H1 (cell line): ENCODE results near the gene MTF2. TPM values are rescaled to one million over a fixed set of nuclear protein-coding genes. Genes with fewer than 3 reads are reported as not detected.

Source experiments
- CTCF ChIA-PET: fragments of 300-600 bp; sonication (Branson Sonifier 250); formaldehyde crosslinking; loops from one replicate; lab custom pipeline; 2021; ENCODE audit not compliant: partially characterized antibody; lab: Charles Lee
- POLR2A ChIA-PET: fragments of 300-600 bp; sonication (Branson Sonifier 250); formaldehyde crosslinking; loops from one replicate; lab custom pipeline; 2021; ENCODE audit warnings: inconsistent platforms; ENCODE audit not compliant: partially characterized antibody; lab: Charles Lee
- DNase-seq, 2 experiments: peaks; one replicate each; pipeline versions ENCODE4 v3.0.0 to v3.0.0-alpha.2; 2010 to 2022; ENCODE audit warnings: low spot score in 2 of 2, low read depth in 1 of 2, mixed read lengths in 1 of 2
- FAIRE-seq: peaks from 2 replicates; lab custom pipeline; 2011; peaks lifted over from hg19 to GRCh38; lab: Jason Lieb, UNC
- H2AFZ ChIP-seq: 2 replicates; pipeline ENCODE4 v1.8.1; 2012; ENCODE audit warnings: low read length, inconsistent platforms
- H2AK5ac ChIP-seq: 2 replicates; pipeline ENCODE4 v1.6.1; 2013; ENCODE audit warnings: low read depth, low read length
- H2BK120ac ChIP-seq: replicated peaks from 2 replicates; pipeline ENCODE3; 2013; ENCODE audit warnings: low read depth, low read length, inconsistent platforms
- H2BK12ac ChIP-seq: 2 replicates; pipeline ENCODE4 v1.6.1; 2013; ENCODE audit warnings: low read depth, low read length
- H2BK15ac ChIP-seq: 2 replicates; pipeline ENCODE4 v1.6.1; 2013; ENCODE audit warnings: low read length
- H2BK20ac ChIP-seq: 2 replicates; pipeline ENCODE4 v1.6.1; 2013; ENCODE audit warnings: low read length
- H2BK5ac ChIP-seq: 2 replicates; pipeline ENCODE4 v1.6.1; 2013; ENCODE audit warnings: low read depth, low read length
- H3K14ac ChIP-seq: 2 replicates; pipeline ENCODE4 v1.6.1; 2013; ENCODE audit warnings: inconsistent platforms; ENCODE audit not compliant: insufficient read length
- H3K18ac ChIP-seq: 2 replicates; pipeline ENCODE4 v1.6.1; 2013; ENCODE audit warnings: low read length; ENCODE audit errors: extremely low read depth
- H3K23ac ChIP-seq: 2 replicates; pipeline ENCODE4 v1.6.1; 2013; ENCODE audit warnings: inconsistent platforms; ENCODE audit not compliant: insufficient read length
- H3K23me2 ChIP-seq: 2 replicates; pipeline ENCODE4 v1.6.1; 2013; ENCODE audit warnings: low read depth, low read length
- H3K27ac ChIP-seq: 2 replicates; pipeline ENCODE4 v1.6.1; 2011; ENCODE audit warnings: low read depth, low read length, inconsistent platforms
- H3K27me3 ChIP-seq, 4 experiments: replicated peaks in 1 of 4; 1 replicate in 1 of 4; 2 replicates in 3 of 4; pipeline versions ENCODE4 v1.6.1 to v1.8.1; 2011 to 2013; ENCODE audit warnings: low read length in 3 of 4, mild to moderate bottlenecking in 3 of 4, inconsistent platforms in 2 of 4, mixed read lengths in 2 of 4, moderate library complexity in 1 of 4; ENCODE audit not compliant: control insufficient read depth in 3 of 4, insufficient read depth in 3 of 4; ENCODE audit errors: extremely low read depth in 1 of 4
- H3K36me3 ChIP-seq, 4 experiments: 2 replicates each; pipeline versions ENCODE4 v1.6.1 to v1.8.1; 2011 to 2013; ENCODE audit warnings: mild to moderate bottlenecking in 4 of 4, low read length in 3 of 4, moderate library complexity in 2 of 4, control low read depth in 1 of 4, inconsistent platforms in 1 of 4; ENCODE audit not compliant: insufficient read depth in 4 of 4, control insufficient read depth in 2 of 4
- H3K4ac ChIP-seq: replicated peaks from 2 replicates; pipeline ENCODE3; 2013; ENCODE audit warnings: low read length, low read depth, mixed read lengths, inconsistent platforms; ENCODE audit not compliant: insufficient read length
- H3K4me1 ChIP-seq, 4 experiments: replicated peaks in 1 of 4; 1 replicate in 1 of 4; 2 replicates in 3 of 4; pipeline versions ENCODE4 v1.6.1 to v1.8.1; 2011 to 2013; ENCODE audit warnings: low read length in 3 of 4, inconsistent platforms in 2 of 4, mixed read lengths in 1 of 4; ENCODE audit not compliant: insufficient read depth in 4 of 4, control insufficient read depth in 3 of 4
- H3K4me2 ChIP-seq, 2 experiments: 2 replicates each; pipeline versions ENCODE4 v1.6.1 to v1.8.1; 2011 to 2013; ENCODE audit warnings: low read depth in 2 of 2, low read length in 2 of 2, control low read depth in 1 of 2, inconsistent platforms in 1 of 2, mild to moderate bottlenecking in 1 of 2; ENCODE audit not compliant: insufficient read depth in 1 of 2
- H3K4me3 ChIP-seq, 4 experiments: fragments of 200-600, 300-600 bp in 1 of 4; sonication (generic), shearing (Covaris generic), sonication (Bioruptor Twin) in 1 of 4; 2 replicates each; pipeline versions ENCODE4 v1.5.1 to v1.8.1; 2011 to 2016; ENCODE audit warnings: low read length in 4 of 4, low read depth in 3 of 4, control low read depth in 2 of 4, inconsistent platforms in 2 of 4, mild to moderate bottlenecking in 2 of 4, mixed read lengths in 1 of 4, moderate library complexity in 1 of 4; ENCODE audit not compliant: insufficient read depth in 2 of 4; ENCODE audit errors: extremely low read depth in 1 of 4
- H3K56ac ChIP-seq: replicated peaks from 2 replicates; pipeline ENCODE3; 2013; ENCODE audit warnings: low read depth, mild to moderate bottlenecking, mixed read lengths, low read length, inconsistent platforms; ENCODE audit not compliant: insufficient read length
- H3K79me1 ChIP-seq: 2 replicates; pipeline ENCODE4 v1.6.1; 2013; ENCODE audit warnings: low read depth, low read length, control low read depth
- H3K79me2 ChIP-seq, 2 experiments: 2 replicates each; pipeline versions ENCODE4 v1.6.1 to v1.8.1; 2012 to 2013; ENCODE audit warnings: low read length in 2 of 2, mild to moderate bottlenecking in 2 of 2, inconsistent platforms in 1 of 2; ENCODE audit not compliant: insufficient read depth in 2 of 2, control insufficient read depth in 1 of 2
- H3K9ac ChIP-seq, 4 experiments: replicated peaks in 1 of 4; 1 replicate in 1 of 4; 2 replicates in 3 of 4; pipeline versions ENCODE4 v1.6.1 to v1.8.1; 2011 to 2013; ENCODE audit warnings: low read depth in 3 of 4, low read length in 3 of 4, control low read depth in 2 of 4, mild to moderate bottlenecking in 2 of 4, moderate library complexity in 2 of 4, inconsistent platforms in 1 of 4; ENCODE audit errors: extremely low read depth in 1 of 4
- H3K9me3 ChIP-seq, 2 experiments: 2 replicates each; pipeline versions ENCODE4 v1.6.1 to v1.8.1; 2012 to 2013; ENCODE audit warnings: mild to moderate bottlenecking in 2 of 2, moderate library complexity in 2 of 2, control low read depth in 1 of 2, inconsistent platforms in 1 of 2, low read depth in 1 of 2, low read length in 1 of 2, mixed read lengths in 1 of 2; ENCODE audit not compliant: insufficient read depth in 2 of 2
- H4K20me1 ChIP-seq, 2 experiments: replicated peaks in 1 of 2; 2 replicates each; pipeline versions ENCODE3 to v1.8.1; 2011 to 2013; ENCODE audit warnings: inconsistent platforms in 2 of 2, low read length in 2 of 2, mild to moderate bottlenecking in 1 of 2; ENCODE audit not compliant: insufficient read depth in 2 of 2, control insufficient read depth in 1 of 2
- H4K5ac ChIP-seq: 2 replicates; pipeline ENCODE4 v1.6.1; 2013; ENCODE audit warnings: low read length, low read depth, mixed read lengths, inconsistent platforms; ENCODE audit not compliant: insufficient read length
- H4K8ac ChIP-seq: 2 replicates; pipeline ENCODE4 v1.8.0; 2013; ENCODE audit warnings: mild to moderate bottlenecking, moderate library complexity, low read length, inconsistent platforms; ENCODE audit not compliant: insufficient read depth; ENCODE audit errors: extremely low read depth
- H4K91ac ChIP-seq: replicated peaks from 2 replicates; pipeline ENCODE3; 2013; ENCODE audit warnings: low read length, mixed read lengths, inconsistent platforms; ENCODE audit not compliant: insufficient read length
- ATF3 ChIP-seq: IDR thresholded peaks from 2 replicates; pipeline ENCODE4 v1.6.1; 2011; ENCODE audit warnings: low read depth, mild to moderate bottlenecking, low read length; ENCODE audit not compliant: insufficient read depth
- BRCA1 ChIP-seq: IDR thresholded peaks from 2 replicates; pipeline ENCODE4 v1.6.1; 2012; ENCODE audit warnings: low read depth, low read length, improper control_type of control experiment
- CEBPB ChIP-seq: IDR thresholded peaks from 2 replicates; pipeline ENCODE4 v1.6.1; 2012; ENCODE audit warnings: low read depth, low read length
- EGR1 ChIP-seq: IDR thresholded peaks from 2 replicates; pipeline ENCODE4 v1.6.1; 2011; ENCODE audit warnings: low read depth, low read length, borderline replicate concordance
- GABPA ChIP-seq: IDR thresholded peaks from 2 replicates; pipeline ENCODE4 v1.6.1; 2011; ENCODE audit warnings: mild to moderate bottlenecking, low read length, moderate library complexity, borderline replicate concordance; ENCODE audit not compliant: insufficient read depth
- MAFK ChIP-seq: IDR thresholded peaks from 2 replicates; pipeline ENCODE4 v1.6.1; 2012; ENCODE audit warnings: low read depth, mild to moderate bottlenecking, improper control_type of control experiment, low read length
- RAD21 ChIP-seq, 2 experiments: IDR thresholded peaks in 1 of 2; conservative IDR thresholded peaks in 1 of 2; 2 replicates each; pipeline ENCODE4 v1.6.1; 2011; ENCODE audit warnings: low read depth in 2 of 2, low read length in 2 of 2, improper control_type of control experiment in 1 of 2, inconsistent platforms in 1 of 2, mild to moderate bottlenecking in 1 of 2, moderate library complexity in 1 of 2
- RNF2 ChIP-seq: fragments of 200-900, 300-1000 bp; sonication (generic); IDR thresholded peaks from 2 replicates; pipeline ENCODE4 v1.7.1; 2016; ENCODE audit warnings: borderline replicate concordance, low read depth, mild to moderate bottlenecking, antibody characterized with exemption, low read length; ENCODE audit not compliant: poor library complexity, severe bottlenecking; ENCODE audit errors: missing control alignments
- SP4 ChIP-seq: IDR thresholded peaks from 2 replicates; pipeline ENCODE4 v1.6.1; 2012; ENCODE audit warnings: low read length, inconsistent platforms
- SRF ChIP-seq: IDR thresholded peaks from 2 replicates; pipeline ENCODE4 v1.6.1; 2011; ENCODE audit warnings: mild to moderate bottlenecking, low read depth, low read length, moderate library complexity
- TEAD4 ChIP-seq: IDR thresholded peaks from 2 replicates; pipeline ENCODE4 v1.6.1; 2012; ENCODE audit warnings: low read depth, low read length, inconsistent platforms, mixed read lengths
- WGBS, 2 experiments: shearing (Covaris generic) in 1 of 2; methylation state at CpG; one replicate each; pipeline versions ENCODE4 v1.1.6 to v1.1.7; 2013 to 2015; ENCODE audit warnings: low lambda C conversion rate in 2 of 2, mixed read lengths in 2 of 2, inconsistent platforms in 1 of 2, low coverage in 1 of 2, missing lambda C conversion rate in 1 of 2; ENCODE audit not compliant: insufficient replicate concordance in 2 of 2, insufficient coverage in 1 of 2, insufficient read length in 1 of 2; ENCODE audit errors: extremely low coverage in 1 of 2, missing lambda C conversion rate in 1 of 2; 5-methylcytosine and 5-hydroxymethylcytosine counted together
- polyA plus RNA-seq, 7 experiments: library from polyadenylated mRNA; depleted of rRNA in 3 of 7; stranded (reverse) in 5 of 7; unstranded in 2 of 7; fragments of >200 nt in 5 of 7; fragments of 200-250 nt in 2 of 7; gene quantifications; 1 replicate in 5 of 7; 2 replicates in 1 of 7; 4 replicates in 1 of 7; pipeline versions ENCODE4 v1.2.1 to v1.2.3, GENCODE V29; 2011 to 2013; ENCODE audit warnings: missing spikeins in 2 of 7, mixed read lengths in 2 of 7
- total RNA-seq: library from RNA; stranded (reverse); fragmentation: NEBNext Ultra II Directional; extraction: Animal tissue kit (Norgen Biotek cat#: 25700); gene quantifications from 2 replicates; pipeline ENCODE4 v1.2.1, GENCODE V29; 2021

MTF2 gene
- total and polyA plus RNA-seq, 2 of the 8 experiments (the other 6 are each of a cell fraction or from before 2014, with no cell fraction given): 72.1 to 102 TPM

DNA sequence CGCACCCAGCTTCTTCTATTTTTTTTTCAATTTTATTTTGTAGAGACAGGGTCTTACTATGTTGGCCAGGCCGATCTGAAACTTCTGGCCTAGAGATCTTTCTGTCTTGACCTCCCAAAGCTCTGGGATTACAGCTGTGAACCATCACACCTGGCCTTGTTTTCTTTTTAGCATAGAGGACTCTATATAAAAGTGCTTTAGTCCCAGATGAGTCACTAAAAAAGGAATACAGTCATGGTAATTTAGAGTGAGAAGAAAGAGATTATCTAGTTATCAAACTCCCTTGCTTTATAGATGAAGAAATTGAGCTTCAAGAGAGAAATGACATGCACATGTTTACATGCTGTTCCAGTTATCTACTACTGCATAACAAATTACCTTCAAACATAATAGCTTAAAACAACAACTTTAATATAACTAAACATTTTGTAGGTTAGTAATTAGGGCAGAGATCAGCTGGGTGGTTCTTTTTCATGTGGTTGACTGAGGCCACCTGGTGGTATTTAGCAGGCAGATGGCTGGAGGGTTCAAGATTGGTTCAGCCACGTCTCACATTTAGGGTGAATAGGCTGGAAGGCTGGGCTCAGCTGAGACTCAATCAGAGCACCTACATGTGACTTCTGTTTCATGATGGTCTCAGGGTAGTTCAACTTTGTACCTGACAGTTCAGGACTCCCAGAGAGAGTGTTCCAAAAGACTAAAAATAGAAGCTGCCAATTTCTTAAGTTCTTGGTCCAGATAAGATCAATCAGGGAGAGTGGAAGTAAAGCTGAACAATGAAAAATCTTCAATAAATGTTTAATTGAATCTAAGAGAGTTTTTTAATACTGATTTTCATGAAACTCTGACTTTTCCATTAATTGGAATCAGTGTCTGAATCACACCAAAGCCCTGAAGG lies 16.9 kb upstream of the MTF2 start:
- no peaks in the 10 kb centered on the region for H4K20me1 ChIP-seq
- peak in 1 of 2 experiments; percentile 49 for DNase-seq
- 55% methylated on average over 3 of the region's 3 CpGs; no CpG with 5 or more reads in 1 of the 2 experiments for WGBS, 2 experiments
- TF ChIP-seq RNF2 (no peak), GABPA (no peak), RAD21 (IDR thresholded peaks at IDR 0.05 in 1 of 2, conservative IDR thresholded peaks at IDR 0.05 in 1 of 2; ENCODE audit: low read depth in 2 of 2, low read length in 2 of 2) (peak; percentile 86 to 89), MAFK (no peak), SRF (no peak), SP4 (no peak), BRCA1 (no peak), TEAD4 (no peak), ATF3 (no peak), EGR1 (no peak), CEBPB (no peak)

More for the DNA sequence above, 16.9 kb upstream of the MTF2 start:
- H2BK5ac ChIP-seq: no peak overlapping the region
- no peak overlapping the region for H3K4me3 ChIP-seq
- no peak overlapping the region for H2BK20ac ChIP-seq
- H3K14ac ChIP-seq: no peak overlapping the region
- CTCF ChIA-PET: interaction anchor here (0.6 to 3.9 kb wide), 42 partner anchors 9 to 1156 kb away, joined by 3 to 34 read pairs (median 4); no protein-coding TSS in a partner anchor
- no peak overlapping the region for H3K4me2 ChIP-seq
- H3K4ac ChIP-seq: no peak overlapping the region
- no peaks in the 10 kb centered on the region for H3K79me2 ChIP-seq
- H2BK15ac ChIP-seq: no peak overlapping the region
- H3K23ac ChIP-seq: no peak overlapping the region
- H4K8ac ChIP-seq: no peak overlapping the region
- H2BK120ac ChIP-seq: no peak overlapping the region
- no peak overlapping the region for H3K56ac ChIP-seq
- H3K9ac ChIP-seq: no peak overlapping the region
- no peaks in the 10 kb centered on the region for H3K23me2 ChIP-seq
- no peak overlapping the region for H3K27ac ChIP-seq
- no peaks in the 10 kb centered on the region for H3K36me3 ChIP-seq
- H2BK12ac ChIP-seq: no peak overlapping the region
- no peaks in the 10 kb centered on the region for H3K79me1 ChIP-seq
- no peak overlapping the region for H3K18ac ChIP-seq
- H4K91ac ChIP-seq: no peak overlapping the region
- no peaks in the 10 kb centered on the region for H3K27me3 ChIP-seq
- H2AFZ ChIP-seq: no peak overlapping the region
- H4K5ac ChIP-seq: no peak overlapping the region
- no peaks in the 10 kb centered on the region for H3K4me1 ChIP-seq
- no peaks in the 10 kb centered on the region for H3K9me3 ChIP-seq
- POLR2A ChIA-PET: interaction anchor here (0.8 to 1.8 kb wide), 5 partner anchors 17 to 230 kb away, joined by 3 to 13 read pairs (median 3); partner anchors contain the start of genes DIPK1A, MTF2 and RPL5
- peak; percentile 32 for FAIRE-seq
- H2AK5ac ChIP-seq: no peak overlapping the region
